K562 (cell line): ENCODE measurements around the gene FMN1. TPM values are rescaled to one million over a fixed set of nuclear protein-coding genes. Genes with fewer than 3 reads are reported as not detected.

Source experiments
- CEBPZ ChIP-seq: fragments of 150-350 bp; IDR thresholded peaks from 2 replicates; pipeline ENCODE4 v1.6.1; 2014; ENCODE audit warnings: low read depth, mild to moderate bottlenecking, low read length, borderline replicate concordance
- ETV6 ChIP-seq, 3 experiments: fragments of 150-350 bp in 1 of 3; sonication (generic) in 1 of 3; formaldehyde crosslinking in 1 of 3; IDR thresholded peaks; 2 replicates each; pipeline versions ENCODE4 v1.6.1 to v1.8.0; 2014 to 2022; ENCODE audit warnings: borderline replicate concordance in 2 of 3, low read depth in 2 of 3, antibody characterized with exemption in 1 of 3, low read length in 1 of 3, mild to moderate bottlenecking in 1 of 3, missing genetic modification reagents in 1 of 3
- polyA plus RNA-seq, 8 experiments: library from polyadenylated mRNA; depleted of rRNA in 4 of 8; stranded (reverse) in 5 of 8; unstranded in 3 of 8; fragments of >200 nt; fragmentation: Nextera tagmentation in 2 of 8; fragmentation: Illumina TruSeq in 1 of 8; extraction: Ambion mirVana in 2 of 8; extraction: Trizol in 1 of 8; gene quantifications; 2 replicates each; pipeline versions ENCODE4 v1.2.1 to v1.2.3, GENCODE V29; 2011 to 2014; ENCODE audit warnings: inconsistent platforms in 1 of 8, missing spikeins in 1 of 8
- total RNA-seq, 7 experiments: library from RNA; depleted of rRNA in 6 of 7; stranded (reverse); fragments of >200 nt in 6 of 7; fragmentation: Illumina TruSeq in 2 of 7; extraction: Trizol in 2 of 7; gene quantifications; 2 replicates each; pipeline versions ENCODE4 v1.2.1 to v1.2.3, GENCODE V29; 2011 to 2021; ENCODE audit warnings: low replicate concordance in 1 of 7
- TF ChIP-seq, protein P1 (sequence below): sonication (generic); formaldehyde crosslinking; IDR thresholded peaks from 2 replicates; pipeline ENCODE4 v1.8.0; 2023; ENCODE audit warnings: missing genetic modification reagents, mild to moderate bottlenecking, borderline replicate concordance

FMN1 gene
- total and polyA plus RNA-seq, 9 of the 15 experiments (the other 6 are each of a cell fraction or from before 2014, with no cell fraction given) = 0.03 to 0.07 (median 0.04) TPM; not detected in 6

- TF ChIP-seq CEBPZ = no peak
- no peak for TF ChIP-seq ETV6 (IDR thresholded peaks at IDR 0.05; ENCODE audit: borderline replicate concordance in 1 of 2, low read depth in 2 of 2, low read length in 1 of 2)
- TF ChIP-seq ETV6 (CRISPR knock-in tag; IDR thresholded peaks at IDR 0.05; ENCODE audit: borderline replicate concordance) = no peak
- TF ChIP-seq, protein P1, sequence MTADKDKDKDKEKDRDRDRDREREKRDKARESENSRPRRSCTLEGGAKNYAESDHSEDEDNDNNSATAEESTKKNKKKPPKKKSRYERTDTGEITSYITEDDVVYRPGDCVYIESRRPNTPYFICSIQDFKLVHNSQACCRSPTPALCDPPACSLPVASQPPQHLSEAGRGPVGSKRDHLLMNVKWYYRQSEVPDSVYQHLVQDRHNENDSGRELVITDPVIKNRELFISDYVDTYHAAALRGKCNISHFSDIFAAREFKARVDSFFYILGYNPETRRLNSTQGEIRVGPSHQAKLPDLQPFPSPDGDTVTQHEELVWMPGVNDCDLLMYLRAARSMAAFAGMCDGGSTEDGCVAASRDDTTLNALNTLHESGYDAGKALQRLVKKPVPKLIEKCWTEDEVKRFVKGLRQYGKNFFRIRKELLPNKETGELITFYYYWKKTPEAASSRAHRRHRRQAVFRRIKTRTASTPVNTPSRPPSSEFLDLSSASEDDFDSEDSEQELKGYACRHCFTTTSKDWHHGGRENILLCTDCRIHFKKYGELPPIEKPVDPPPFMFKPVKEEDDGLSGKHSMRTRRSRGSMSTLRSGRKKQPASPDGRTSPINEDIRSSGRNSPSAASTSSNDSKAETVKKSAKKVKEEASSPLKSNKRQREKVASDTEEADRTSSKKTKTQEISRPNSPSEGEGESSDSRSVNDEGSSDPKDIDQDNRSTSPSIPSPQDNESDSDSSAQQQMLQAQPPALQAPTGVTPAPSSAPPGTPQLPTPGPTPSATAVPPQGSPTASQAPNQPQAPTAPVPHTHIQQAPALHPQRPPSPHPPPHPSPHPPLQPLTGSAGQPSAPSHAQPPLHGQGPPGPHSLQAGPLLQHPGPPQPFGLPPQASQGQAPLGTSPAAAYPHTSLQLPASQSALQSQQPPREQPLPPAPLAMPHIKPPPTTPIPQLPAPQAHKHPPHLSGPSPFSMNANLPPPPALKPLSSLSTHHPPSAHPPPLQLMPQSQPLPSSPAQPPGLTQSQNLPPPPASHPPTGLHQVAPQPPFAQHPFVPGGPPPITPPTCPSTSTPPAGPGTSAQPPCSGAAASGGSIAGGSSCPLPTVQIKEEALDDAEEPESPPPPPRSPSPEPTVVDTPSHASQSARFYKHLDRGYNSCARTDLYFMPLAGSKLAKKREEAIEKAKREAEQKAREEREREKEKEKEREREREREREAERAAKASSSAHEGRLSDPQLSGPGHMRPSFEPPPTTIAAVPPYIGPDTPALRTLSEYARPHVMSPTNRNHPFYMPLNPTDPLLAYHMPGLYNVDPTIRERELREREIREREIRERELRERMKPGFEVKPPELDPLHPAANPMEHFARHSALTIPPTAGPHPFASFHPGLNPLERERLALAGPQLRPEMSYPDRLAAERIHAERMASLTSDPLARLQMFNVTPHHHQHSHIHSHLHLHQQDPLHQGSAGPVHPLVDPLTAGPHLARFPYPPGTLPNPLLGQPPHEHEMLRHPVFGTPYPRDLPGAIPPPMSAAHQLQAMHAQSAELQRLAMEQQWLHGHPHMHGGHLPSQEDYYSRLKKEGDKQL = no peak
Observed at GRCh38 chr15:33094336-33094735, 100.2 kb downstream of the FMN1 start (continued).
